OCI-LY3 (cell line): ENCODE data around the gene JARID2.

Experiments used
- H2AFZ ChIP-seq: fragments of 200-600, 300-600 bp; shearing (Covaris generic); 2 replicates; pipeline ENCODE4 v1.6.0; 2014; ENCODE audit warnings: antibody characterized with exemption, low read depth, low read length
- H3K27ac ChIP-seq: fragments of 200-600, 300-600 bp; sonication (generic); 2 replicates; pipeline ENCODE4 v1.5.1; 2014; ENCODE audit warnings: mild to moderate bottlenecking, low read length, moderate library complexity, mixed read lengths
- H3K27me3 ChIP-seq: fragments of 200-600, 300-600 bp; sonication (generic); 2 replicates; pipeline ENCODE4 v1.6.1; 2014; ENCODE audit warnings: low read depth, low read length, mixed read lengths
- H3K36me3 ChIP-seq: fragments of 200-600, 300-600 bp; sonication (generic); replicated peaks from 2 replicates; pipeline ENCODE3; 2014; ENCODE audit warnings: low read depth, low read length, mixed read lengths
- H3K4me1 ChIP-seq: fragments of 300-600, 200-600 bp; sonication (generic); 2 replicates; pipeline ENCODE4 v1.6.1; 2014; ENCODE audit warnings: low read length, mixed read lengths
- H3K4me2 ChIP-seq: fragments of 200-600, 300-600 bp; sonication (generic); 2 replicates; pipeline ENCODE4 v1.6.1; 2014; ENCODE audit warnings: low read length, mixed read lengths
- H3K4me3 ChIP-seq: fragments of 300-600, 200-600 bp; sonication (generic); 2 replicates; pipeline ENCODE4 v1.5.1; 2014; ENCODE audit warnings: antibody characterized with exemption, mild to moderate bottlenecking, low read length, moderate library complexity
- H3K79me2 ChIP-seq: fragments of 300-600, 200-600 bp; shearing (Covaris generic); 2 replicates; pipeline ENCODE4 v1.6.1; 2014; ENCODE audit warnings: mild to moderate bottlenecking, low read length, mixed read lengths
- H3K9ac ChIP-seq: fragments of 300-600, 200-600 bp; shearing (Covaris generic); 2 replicates; pipeline ENCODE4 v1.6.0; 2014; ENCODE audit warnings: mild to moderate bottlenecking, low read length, moderate library complexity
- H3K9me3 ChIP-seq: fragments of 200-600, 300-600 bp; shearing (Covaris generic); 2 replicates; pipeline ENCODE4 v1.6.1; 2014; ENCODE audit warnings: low read length, mixed read lengths; ENCODE audit not compliant: insufficient read depth
- H4K20me1 ChIP-seq: fragments of 200-600, 300-600 bp; sonication (generic); 2 replicates; pipeline ENCODE4 v1.6.1; 2016; ENCODE audit warnings: low read length, mixed read lengths; ENCODE audit not compliant: insufficient read depth
- EZH2phosphoT487 ChIP-seq: fragments of 200-600 bp; shearing (Covaris generic); IDR thresholded peaks from 2 replicates; pipeline ENCODE4 v1.6.1; 2018; ENCODE audit warnings: antibody characterized with exemption, mixed run types, low read depth
- TF ChIP-seq, protein P1 (sequence below): fragments of 200-600, 300-600 bp; sonication (generic); IDR thresholded peaks from 2 replicates; pipeline ENCODE4 v1.5.1; 2014; ENCODE audit warnings: antibody characterized with exemption, low read length, low read depth

Gene JARID2

DNA sequence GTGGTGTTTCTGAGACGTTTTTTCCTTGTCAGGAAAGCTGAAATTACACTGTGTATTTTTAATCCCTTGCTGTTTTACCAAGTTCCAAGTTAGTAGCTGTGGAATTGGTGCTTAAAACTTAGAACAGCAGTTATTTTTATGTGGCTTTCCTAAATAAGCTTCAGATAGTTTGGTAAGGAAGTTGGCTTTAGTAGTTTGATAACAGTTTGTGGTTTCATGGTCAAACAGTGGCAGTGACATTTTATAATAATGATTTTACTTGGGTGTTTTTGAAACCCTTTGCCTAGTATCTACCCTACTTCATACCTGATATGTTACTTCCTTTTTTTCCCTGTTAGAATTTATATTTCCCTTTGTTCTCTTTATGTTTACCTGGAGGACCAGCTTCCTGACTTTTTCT lies 164.9 kb downstream of the JARID2 start:
- no peaks in the 10 kb centered on the region for H3K9me3 ChIP-seq
- no peak overlapping the region for H3K4me3 ChIP-seq
- H3K27ac ChIP-seq = no peak overlapping the region
- H3K27me3 ChIP-seq = no peaks in the 10 kb centered on the region
- no peaks in the 10 kb centered on the region for H3K4me1 ChIP-seq
- H2AFZ ChIP-seq = no peak overlapping the region
- peaks cover 38% of the 10 kb centered on the region for H3K79me2 ChIP-seq
- no peak overlapping the region for H3K4me2 ChIP-seq
- peaks cover 2% of the 10 kb centered on the region for H3K36me3 ChIP-seq
- H4K20me1 ChIP-seq = peaks cover 24% of the 10 kb centered on the region
- TF ChIP-seq, protein P1, sequence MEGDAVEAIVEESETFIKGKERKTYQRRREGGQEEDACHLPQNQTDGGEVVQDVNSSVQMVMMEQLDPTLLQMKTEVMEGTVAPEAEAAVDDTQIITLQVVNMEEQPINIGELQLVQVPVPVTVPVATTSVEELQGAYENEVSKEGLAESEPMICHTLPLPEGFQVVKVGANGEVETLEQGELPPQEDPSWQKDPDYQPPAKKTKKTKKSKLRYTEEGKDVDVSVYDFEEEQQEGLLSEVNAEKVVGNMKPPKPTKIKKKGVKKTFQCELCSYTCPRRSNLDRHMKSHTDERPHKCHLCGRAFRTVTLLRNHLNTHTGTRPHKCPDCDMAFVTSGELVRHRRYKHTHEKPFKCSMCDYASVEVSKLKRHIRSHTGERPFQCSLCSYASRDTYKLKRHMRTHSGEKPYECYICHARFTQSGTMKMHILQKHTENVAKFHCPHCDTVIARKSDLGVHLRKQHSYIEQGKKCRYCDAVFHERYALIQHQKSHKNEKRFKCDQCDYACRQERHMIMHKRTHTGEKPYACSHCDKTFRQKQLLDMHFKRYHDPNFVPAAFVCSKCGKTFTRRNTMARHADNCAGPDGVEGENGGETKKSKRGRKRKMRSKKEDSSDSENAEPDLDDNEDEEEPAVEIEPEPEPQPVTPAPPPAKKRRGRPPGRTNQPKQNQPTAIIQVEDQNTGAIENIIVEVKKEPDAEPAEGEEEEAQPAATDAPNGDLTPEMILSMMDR = no peak
- no peak for TF ChIP-seq EZH2phosphoT487
- no peak overlapping the region for H3K9ac ChIP-seq

GRCh38 chr6:15411766-15412165 lies 165.9 kb downstream of the JARID2 start:
- H3K4me3 ChIP-seq = no peak overlapping the region
- no peak overlapping the region for H3K4me2 ChIP-seq
- H3K9me3 ChIP-seq = no peaks in the 10 kb centered on the region
- no peak overlapping the region for H3K27ac ChIP-seq
- no peaks in the 10 kb centered on the region for H3K4me1 ChIP-seq
- peaks cover 29% of the 10 kb centered on the region for H3K79me2 ChIP-seq
- no peak overlapping the region for H2AFZ ChIP-seq
- H3K27me3 ChIP-seq = no peaks in the 10 kb centered on the region
- peaks cover 16% of the 10 kb centered on the region for H4K20me1 ChIP-seq
- no peak overlapping the region for H3K9ac ChIP-seq
- TF ChIP-seq EZH2phosphoT487 = no peak
- TF ChIP-seq, protein P1 = no peak
- H3K36me3 ChIP-seq = peaks cover 4% of the 10 kb centered on the region

- peaks cover 11% of the 10 kb centered on the region for H4K20me1 ChIP-seq
- TF ChIP-seq, protein P1 = no peak
- TF ChIP-seq EZH2phosphoT487 = no peak
- no peaks in the 10 kb centered on the region for H3K4me1 ChIP-seq
- H3K79me2 ChIP-seq = peaks cover 25% of the 10 kb centered on the region
- H3K9ac ChIP-seq = no peak overlapping the region
- H3K27ac ChIP-seq = no peak overlapping the region
- H3K4me3 ChIP-seq = no peak overlapping the region
- no peaks in the 10 kb centered on the region for H3K9me3 ChIP-seq
- no peaks in the 10 kb centered on the region for H3K27me3 ChIP-seq
- H3K36me3 ChIP-seq = peaks cover 7% of the 10 kb centered on the region
- H3K4me2 ChIP-seq = no peak overlapping the region
- H2AFZ ChIP-seq = no peak overlapping the region
Observed at GRCh38 chr6:15412767-15413166, 166.9 kb downstream of the JARID2 start.

DNA sequence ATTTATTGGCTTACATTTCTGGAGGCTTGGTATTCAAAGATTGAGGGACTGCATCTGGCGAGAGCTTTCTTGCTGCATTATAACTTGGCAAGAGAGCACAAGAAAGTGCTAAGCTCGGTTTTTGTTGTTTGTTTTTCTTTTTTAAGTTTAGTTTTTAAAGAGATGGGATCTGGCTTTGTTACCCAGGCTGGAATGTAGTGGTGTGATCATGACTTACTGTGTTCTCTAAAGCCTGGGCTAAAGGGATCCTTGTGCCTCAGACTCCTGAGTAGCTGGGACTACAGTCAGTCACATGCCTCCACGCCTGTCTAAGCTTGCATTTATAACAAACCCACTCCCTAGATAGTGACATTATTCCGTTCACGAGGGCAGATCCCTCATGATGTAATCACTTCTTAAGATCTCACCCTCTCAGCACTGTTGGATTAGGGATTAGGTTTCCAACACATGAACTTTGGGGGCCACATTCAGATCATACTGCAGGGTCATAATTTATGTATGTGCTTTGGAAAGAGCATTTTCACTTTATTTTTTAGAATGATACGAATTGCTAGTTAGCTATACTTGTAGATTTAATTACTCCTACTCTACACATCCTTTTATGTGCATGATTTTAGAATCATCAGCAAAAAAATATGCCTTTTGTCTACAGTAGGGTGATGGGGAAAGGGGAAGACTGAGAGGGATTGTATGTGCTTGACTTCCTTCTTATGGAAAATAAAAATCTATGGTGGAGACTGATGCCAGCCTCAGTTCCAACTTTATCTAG lies 167.8 kb downstream of the JARID2 start:
- Histone ChIP-seq H2AFZ (no peak overlapping the region), H3K9me3 (no peaks in the 10 kb centered on the region), H3K4me2 (no peak overlapping the region), H4K20me1 (peaks cover 8% of the 10 kb centered on the region), H3K27ac (no peak overlapping the region), H3K79me2 (peaks cover 17% of the 10 kb centered on the region), H3K9ac (no peak overlapping the region), H3K4me1 (no peaks in the 10 kb centered on the region), H3K36me3 (peaks cover 7% of the 10 kb centered on the region), H3K4me3 (no peak overlapping the region), H3K27me3 (no peaks in the 10 kb centered on the region)
- TF ChIP-seq, protein P1 = no peak
- no peak for TF ChIP-seq EZH2phosphoT487
